GM03348 (cell line): ENCODE data around the gene RPS6KA2.

Source experiments
- DNase-seq: peaks from one replicate; pipeline ENCODE4 v3.0.0; 2012; ENCODE audit warnings: low spot score

The RPS6KA2 gene

DNA sequence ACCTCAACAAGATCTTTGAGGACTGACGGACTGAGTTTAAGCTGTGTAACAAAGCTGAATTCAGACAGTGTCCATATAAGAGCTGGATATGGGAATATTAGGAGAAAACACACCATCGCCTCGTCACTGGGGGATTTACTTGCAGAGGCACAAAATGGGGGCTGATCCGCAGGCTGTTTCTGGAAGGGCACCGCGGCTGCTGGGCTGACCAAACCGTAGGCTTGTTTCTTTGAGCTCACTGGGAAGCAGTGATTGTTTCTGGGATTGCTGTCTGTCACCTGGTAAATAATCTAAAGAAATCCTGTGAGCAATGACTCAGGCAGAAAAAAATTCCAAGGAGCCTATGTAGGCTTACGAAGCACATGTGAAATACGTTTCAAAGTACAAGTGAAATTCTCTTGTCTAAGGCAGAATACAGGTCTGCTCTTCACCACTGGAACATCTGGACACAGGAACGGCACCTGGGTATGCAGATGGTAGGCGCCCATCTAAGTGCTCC, 180.4 kb downstream of the RPS6KA2 start:
- DNase-seq: no peak

DNA sequence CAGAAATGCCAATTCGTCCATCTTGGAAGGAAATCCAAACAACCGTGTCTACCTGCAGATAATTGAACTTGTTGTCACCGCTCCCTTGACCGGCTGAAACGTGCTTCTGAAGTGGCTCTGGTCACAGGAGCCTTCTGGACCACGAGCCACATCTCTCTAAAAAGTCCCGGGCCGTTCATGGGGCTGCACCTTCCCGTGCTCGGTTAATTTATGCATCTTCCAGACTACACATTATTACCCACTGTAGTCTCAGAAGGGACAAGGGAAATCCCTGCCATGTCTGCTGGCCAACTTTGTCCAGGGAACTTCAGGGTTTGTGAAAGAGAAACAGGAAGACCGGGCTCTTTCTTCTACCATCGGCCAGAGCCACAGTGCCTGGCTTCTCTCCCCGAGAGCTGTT, 180.9 kb downstream of the RPS6KA2 start:
- DNase-seq: no peak

DNA sequence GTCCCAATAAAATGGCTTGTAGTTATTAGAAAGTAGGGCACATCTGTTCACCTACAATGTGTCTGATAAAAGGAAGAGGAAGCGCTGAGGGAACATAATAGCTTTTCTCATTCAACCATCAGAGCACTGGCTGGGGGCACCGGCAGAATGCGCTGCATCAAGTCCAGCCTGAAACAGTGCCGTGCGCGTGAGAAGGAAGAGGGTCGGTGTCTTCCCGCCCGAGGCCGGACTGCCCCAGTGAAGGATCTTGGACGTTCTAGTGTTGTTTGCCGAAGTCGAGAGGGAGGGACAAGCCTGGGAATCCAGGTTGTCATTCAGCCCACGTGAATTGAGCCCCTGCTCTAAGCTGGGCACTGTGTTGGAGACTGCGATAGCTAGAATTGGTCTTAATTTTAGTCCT, 182.6 kb downstream of the RPS6KA2 start:
- no peak for DNase-seq

DNA sequence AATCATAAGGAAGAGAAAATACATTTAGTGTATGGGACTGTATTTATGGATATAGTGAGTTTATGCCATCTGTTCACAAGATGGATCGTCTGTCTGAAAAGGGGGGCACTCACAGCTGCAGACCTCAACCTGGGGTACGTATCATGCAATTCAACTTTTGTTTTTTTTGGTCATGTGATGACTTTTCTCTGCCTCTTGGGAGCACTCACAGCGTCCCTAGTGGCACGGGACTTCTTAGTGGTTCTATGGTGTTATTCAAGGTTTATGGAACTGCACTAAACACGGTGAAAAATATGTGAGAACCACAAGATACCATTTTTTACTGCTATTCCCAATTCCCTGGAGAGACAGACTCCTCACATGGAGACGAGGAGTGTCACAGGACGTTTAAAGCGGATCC, 183.9 kb downstream of the RPS6KA2 start:
- no peak for DNase-seq

DNA sequence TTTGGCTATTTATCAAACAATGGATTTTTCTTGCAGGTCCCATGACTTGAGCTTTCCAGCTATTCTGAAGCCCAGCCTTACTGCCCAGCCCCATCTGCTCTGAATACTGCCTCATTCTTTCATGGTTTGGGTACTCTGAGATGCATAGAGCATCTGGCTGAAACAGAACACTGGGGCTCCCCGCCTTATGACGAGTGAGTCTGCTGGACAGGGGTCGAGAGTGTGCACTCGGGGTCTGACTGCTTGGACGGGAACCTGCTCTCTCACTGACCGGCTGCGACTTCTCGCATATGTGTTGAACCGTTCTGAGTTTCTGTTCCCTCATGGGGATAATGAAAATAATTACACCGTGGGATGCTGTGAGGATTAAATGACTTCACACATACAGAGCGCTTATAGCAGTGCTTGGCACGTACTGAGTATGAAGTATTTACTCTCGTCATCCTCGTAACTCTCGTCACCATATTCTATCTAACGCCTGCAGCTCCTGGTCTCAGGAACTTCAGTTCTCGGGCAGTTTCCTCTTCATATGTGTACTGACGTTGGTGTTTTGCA, 184.8 kb downstream of the RPS6KA2 start:
- no peak for DNase-seq

DNA sequence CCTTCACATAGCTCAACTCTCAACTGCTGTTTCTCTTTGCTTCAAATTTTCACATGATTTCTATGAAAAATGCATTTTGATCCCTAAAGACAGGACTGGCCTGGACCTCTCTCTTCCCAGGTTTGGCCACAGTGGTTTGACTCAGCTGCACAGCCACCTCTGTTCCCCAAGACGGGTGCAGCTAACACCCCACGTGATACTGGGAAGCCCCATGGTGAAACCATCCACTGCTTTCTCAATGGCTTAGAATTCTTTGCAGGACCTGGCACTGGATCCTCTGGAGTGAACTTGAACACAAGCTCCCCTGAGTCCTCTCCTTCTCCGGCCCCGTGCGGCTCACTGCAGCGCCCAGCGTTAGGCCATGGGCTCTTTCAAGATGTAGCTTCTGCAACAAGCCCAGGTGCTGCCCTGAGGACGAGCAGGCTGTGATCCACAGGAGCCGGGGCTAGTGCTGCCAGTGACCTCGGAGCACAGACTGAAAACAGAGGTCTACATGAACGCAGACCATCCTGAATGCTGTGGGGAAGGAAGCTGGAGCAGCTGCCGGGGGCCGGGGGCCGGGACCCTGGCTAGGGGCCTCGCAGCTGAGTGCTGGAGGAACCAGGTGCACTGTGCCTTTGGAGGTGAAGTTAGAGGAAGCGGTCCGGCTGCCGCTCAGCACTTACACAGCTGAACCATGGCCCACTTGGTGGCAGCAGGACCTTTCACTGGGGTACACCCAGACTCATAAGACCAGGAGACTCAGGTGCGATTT, 185.5 kb downstream of the RPS6KA2 start:
- no peak for DNase-seq

DNA sequence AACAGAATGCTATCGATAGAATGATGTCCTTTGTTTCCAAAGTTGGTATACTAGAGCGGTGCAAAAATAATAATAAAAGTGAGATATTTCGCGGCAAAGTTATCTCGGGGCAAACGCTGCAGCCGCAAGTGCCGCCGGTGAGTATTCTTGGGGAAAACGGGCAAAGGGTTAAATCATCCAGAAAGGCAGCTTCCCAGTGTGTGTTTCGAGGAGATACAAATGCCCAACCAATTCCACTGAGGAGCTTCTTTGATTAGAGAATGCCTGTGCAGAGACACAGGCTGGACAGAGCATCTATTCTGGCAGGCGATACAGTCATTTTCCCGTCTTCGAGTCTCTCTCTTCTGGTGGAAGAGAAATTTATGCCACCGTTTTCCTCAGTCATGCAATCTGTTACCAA, 186.3 kb downstream of the RPS6KA2 start:
- DNase-seq: no peak

DNA sequence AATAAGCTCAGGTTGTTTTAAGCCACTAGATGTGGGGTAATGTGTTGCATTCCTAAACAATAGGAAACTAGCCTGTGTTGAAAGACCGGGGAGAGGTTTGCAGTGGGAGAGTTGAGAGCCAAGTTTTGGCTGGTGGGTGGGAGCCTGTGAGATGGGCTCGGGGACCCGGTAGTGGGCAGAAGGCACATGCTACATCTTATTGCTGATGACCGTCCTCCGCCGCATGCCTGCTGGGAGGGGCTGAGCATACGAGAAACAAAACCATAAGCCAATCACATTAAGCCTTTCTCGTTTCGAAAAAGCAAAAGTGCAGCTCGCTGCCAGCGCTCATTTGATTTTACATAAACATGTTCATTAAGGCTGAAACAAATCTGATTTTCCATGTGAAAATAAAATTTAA, 186.9 kb downstream of the RPS6KA2 start:
- no peak for DNase-seq

DNA sequence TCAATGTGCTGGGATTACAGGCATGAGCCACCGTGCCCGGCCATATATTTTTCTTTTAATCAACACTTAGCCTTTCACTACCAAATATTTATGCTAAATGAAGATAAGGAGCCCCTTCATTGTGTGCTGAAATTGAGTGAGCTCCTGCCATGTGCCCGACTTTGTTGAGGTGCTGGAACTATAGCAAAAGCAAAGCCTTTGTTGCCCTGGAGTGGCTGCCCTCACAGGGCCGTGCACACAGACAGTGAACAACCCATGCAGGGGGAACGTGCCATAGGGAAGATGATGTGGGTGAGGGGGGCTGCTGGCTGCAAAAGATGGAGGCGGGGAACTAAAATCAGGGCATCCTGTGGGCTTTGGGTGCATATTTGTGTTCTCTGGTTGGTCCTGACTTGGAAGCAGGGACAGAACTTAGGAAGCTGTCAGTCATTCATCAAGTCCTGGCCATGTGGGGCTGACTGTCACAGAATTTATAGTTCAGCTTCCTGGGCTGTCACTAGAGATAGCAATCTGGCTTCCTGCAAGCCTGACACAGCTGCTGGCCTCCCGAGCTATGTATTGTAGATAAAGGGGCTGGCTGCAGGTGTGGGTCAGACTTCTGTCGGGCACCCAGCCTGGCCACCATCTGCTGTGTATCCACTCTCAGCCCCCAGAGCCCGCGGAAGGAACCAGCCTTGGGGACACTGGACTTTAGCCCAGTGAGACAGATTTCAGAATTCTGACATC, 187.5 kb downstream of the RPS6KA2 start:
- DNase-seq: no peak

DNA sequence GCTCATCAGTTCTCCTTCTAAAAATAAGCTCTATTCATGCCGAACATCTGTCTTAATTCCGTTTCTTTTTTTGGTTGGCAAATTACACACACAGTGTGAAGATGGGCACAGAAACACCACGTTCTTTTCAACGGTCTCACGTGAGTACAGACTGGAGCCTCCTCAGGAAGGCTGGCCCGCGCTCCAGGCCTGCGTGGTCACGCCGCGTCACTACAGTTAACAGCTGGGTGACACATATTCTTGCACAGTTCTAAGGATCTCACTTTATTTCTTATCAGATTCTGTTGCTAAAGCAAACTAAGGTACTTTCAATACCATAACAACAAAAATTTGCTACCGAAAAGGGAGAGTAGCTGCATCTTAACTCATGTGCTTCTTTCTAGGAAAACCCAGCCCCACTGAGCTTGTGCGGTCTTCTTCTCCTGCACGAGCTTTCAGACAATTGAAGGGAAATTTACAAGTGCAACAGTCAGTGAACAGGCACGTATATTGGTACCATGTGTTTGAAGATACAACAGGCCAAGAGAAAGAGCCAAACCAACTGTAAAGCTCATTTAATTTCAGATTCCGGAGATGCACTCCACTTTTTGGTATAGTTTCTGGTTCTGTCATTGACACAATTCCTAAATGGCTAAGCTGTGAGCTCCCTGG, 188.7 kb downstream of the RPS6KA2 start:
- peak; percentile 41 for DNase-seq

DNA sequence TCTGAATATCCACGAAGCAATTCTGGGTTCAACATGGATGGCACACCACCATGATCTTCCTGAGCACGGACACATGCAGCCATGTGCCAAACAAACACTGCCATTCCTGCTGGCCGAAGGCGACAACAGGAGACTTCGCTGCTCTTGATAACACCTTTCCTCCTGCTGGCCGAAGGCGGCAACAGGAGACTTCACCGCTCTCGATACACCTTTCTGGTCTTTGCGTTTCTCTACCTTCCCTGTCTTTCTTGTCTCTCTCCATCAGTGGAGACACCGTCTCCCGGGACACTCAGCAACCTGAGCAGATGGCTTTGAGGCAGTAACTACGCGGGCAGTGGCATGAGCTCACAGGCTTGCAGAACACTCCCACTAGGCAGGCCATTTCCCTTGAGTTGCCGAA, 189.4 kb downstream of the RPS6KA2 start:
- no peak for DNase-seq

DNA sequence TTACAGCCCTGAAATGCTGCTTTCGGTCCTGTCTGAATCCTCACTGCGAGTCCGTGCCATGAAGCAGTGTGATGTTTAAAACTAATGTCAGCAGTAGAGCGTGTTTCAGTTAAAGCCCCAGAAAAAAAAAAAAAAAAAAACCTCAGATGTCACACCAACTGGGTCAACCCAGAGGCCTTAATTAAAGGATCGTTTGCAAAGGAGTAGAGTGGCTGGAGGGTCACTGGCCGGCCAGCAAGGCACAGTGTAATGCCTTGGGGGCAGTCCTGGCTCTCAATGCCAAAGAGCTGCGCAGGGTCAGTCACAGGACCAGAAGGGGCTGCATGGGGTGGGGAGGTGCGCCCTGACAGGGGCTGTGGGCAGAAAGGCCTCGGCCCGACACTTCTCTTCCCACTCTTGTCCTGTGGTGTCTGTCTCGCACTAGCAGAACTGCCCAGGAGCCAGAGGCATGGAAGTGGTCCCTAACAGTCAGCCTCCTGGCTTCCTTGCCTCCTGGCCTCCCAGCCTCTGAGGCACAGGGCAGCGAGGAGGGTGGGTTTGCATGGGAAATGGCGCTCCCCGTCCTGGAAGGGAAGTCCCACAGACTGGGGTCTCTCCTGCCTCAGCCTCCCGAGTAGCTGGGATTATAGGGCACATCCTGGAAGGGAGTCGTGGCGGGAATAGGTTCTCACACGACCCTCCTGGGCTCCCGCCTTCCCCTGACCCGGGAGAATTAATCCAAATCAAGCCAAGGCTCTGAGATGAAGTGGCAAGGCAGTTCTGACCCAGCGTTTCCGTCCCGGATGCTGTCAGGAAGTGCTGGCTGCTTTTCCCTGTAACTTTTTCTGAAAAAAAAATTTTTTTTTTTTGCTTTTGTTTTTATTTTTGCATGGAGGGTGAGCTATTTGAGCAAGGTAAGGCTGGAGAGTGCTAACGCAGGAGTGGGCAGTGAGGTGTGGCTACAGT, 190.6 kb downstream of the RPS6KA2 start:
- DNase-seq: no peak

DNA sequence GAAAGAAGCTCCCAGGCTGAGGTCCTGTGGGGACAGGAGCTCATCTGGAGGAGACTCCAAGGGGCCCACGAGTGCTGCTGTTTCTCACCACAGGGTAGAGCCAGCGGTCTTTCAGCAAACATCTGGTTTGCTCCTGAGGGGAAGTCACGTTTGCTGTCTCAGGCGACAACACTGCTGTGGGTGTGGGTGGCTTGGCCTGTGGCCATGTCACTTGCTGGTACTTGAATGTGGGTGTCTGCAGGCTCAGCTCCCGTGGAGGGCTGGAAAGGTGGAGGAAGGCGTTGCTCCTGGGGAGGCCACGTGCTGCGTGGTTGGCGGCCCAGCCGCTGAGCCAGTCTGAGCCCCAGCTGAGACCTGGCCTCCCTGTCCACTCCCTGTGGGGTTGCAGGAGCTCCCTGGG, 191.5 kb downstream of the RPS6KA2 start:
- DNase-seq: no peak

DNA sequence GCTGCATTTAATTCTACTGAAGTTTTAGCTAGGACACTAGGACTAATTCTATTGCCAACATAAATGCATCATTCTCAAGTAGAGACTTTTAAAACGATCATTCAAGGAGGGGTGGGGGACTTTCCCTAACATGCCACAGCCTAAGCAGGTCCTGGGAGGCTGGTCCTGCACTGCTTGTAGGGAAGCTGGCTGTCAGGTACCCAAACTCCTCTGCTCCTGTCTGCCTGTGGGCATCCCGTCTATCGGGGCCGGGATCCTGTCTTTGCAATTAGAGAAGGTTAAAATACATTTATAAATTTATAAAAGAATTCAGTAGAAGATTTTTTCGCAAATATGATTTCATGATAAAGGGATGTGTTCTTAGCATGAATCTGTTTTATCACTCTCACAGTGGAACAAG, 192.7 kb downstream of the RPS6KA2 start:
- DNase-seq: no peak

DNA sequence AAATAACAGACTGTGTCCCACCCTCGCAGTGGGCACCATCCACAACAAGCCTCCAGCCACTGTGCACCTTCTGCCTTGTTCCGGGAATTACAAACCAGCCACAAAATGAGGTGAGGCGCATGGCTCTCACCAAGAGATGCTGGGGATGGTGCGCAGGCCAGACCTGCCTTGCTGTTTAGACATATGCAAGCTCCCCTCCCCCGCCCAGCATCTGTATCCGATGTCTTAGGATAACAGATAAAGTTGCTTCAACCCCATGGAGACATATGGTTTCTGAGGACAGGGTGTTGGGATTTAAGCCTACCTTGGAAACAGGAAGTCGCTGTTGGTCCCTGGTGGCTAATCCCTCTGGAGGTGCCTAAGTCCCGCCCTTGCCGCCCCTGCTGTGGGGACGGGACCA, 194.0 kb downstream of the RPS6KA2 start:
- DNase-seq: no peak

DNA sequence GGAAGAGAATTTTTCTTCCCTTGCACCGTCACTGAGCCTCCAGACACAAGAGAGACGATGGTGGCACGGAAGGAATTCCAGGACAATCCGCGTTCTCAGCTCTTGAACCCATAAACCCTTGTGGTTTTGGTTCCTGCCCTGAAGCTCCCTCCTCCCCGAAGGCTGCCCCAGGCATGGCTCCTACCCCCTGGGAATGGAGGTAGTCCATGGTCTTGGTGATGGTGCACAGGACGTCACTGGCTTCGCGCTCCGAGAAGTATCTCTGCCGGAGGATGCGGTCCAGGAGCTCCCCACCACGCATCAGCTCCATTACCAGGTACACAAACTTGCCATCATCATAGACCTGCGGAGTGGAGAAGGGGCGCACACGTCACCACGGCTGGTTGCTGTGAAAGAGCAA, 196.8 kb downstream of the RPS6KA2 start:
- DNase-seq: no peak

DNA sequence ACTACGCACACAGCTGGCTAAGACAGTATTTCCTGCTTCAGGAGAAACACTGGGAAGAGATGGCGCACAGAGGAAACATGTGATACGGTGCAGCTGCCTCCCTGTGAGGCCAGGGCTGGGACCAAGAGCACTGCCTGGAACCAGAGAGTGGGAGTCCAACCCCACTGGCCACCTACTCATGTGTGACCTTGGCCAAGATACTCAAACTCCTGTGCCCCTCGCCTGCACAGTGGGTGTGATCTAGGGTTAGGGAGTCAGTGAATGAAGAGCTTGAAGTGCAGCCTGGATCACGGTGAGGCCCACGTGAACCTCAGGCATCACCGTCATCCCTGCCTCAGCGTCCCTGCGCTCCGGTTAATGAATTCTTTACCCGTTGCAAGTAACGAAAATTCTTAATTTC, 202.6 kb downstream of the RPS6KA2 start:
- DNase-seq: no peak

DNA sequence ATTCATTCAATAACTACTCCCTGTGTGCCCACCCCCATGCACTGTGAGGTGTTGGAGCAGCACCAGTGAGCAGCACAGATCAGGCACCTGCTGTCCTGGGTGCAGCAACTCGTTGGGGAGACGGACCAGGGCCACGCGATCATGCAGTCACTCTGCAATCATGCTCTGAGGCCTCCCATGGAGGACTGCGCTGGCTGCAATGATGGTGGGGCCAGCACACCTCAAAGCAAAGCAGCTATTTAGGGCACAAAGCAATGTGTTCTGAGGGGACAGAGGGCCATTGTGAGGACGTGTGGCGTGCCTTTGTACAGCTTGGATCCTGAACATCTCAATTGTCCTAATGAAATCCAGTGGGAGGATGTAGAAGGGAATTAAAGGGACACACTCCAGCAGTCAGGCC, 203.3 kb downstream of the RPS6KA2 start:
- DNase-seq: no peak

DNA sequence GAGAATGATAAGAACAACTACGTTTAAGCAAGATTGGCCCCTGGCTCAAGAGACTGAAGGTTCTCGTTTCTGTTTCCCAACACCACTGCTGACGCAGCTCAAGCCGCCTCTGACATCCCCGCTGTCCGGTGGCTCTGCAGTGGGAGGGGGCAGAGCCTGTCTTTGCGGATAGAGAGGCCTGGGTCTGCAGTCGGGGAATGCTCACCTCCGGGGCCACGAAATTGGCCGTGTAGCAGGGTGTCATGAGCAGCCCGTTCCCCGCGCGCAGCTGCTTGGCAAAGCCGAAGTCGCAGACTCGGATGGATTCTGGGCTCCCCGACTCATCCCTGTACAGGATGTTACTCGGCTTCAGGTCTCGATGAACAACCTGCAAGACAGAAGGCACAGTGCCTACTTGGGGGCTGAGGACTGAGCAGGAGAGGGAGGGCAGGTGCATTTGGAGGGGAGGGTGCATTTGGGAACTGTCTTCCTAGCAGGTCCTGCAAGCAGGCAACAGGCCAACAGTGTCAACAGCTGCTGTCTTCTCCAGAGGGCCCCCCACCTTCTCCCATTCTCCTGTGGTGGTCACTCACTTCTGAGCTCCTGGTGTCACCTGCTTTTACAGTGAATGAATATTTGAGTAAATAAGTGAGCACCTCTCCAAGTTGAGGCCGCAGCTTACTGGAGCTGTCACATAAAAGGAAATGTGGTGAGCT, 203.9 kb downstream of the RPS6KA2 start:
- no peak for DNase-seq

DNA sequence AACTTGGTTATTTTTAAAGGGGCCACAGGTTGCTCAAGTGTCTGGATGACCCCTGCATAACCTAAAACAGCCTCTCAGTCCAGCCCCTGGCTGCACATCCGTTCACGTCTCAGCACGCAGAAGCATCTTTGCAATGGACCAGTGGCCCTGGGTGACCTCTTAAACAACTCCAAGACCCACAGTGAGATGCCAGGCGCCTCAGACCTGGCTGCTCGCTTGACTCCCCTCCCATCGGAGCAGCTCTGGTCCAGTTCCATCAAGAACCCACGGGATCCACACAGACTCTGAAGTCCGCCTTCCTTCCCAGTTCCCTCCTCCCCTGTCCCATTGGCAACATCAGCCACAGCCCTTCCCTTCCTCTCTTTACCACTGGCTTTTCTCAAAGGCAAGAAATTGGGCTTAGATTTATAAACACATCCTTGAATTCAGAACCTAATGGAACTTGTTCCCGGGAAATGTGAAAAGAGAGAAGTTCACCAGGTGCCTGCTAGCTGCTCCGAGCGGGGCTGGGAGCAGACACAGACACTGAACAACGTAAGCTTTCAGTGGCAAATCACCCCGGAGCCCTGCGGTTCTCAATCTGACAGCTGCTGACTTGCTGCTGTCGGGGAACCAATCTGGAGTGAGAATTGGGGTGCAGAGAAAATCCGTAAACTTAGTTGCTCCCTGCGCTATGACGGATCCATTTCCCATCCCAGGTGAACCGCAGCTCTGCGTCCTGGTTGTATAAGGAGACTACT, 204.7 kb downstream of the RPS6KA2 start:
- DNase-seq: no peak
